ENCODE results near the gene MAPK8IP3. TPM values are rescaled to one million over a fixed set of nuclear protein-coding genes. Genes with fewer than 3 reads are reported as not detected.
A peak's percentile ranks its signal among the peaks of the same experiment; 100 is the strongest.

MAPK8IP3 gene
- total RNA-seq, 1 donor from 2014 or later = 63.0 TPM

- no peak overlapping the region for H3K4me3 ChIP-seq
- DNase-seq (peak; percentile 42), ATAC-seq (no peak)
- H3K36me3 ChIP-seq = peaks cover 45% of the 10 kb centered on the region
- H3K27me3 ChIP-seq (ENCODE audit: low read depth) = no peaks in the 10 kb centered on the region
- no peaks in the 10 kb centered on the region for H3K9me3 ChIP-seq
- TF ChIP-seq, protein P1, sequence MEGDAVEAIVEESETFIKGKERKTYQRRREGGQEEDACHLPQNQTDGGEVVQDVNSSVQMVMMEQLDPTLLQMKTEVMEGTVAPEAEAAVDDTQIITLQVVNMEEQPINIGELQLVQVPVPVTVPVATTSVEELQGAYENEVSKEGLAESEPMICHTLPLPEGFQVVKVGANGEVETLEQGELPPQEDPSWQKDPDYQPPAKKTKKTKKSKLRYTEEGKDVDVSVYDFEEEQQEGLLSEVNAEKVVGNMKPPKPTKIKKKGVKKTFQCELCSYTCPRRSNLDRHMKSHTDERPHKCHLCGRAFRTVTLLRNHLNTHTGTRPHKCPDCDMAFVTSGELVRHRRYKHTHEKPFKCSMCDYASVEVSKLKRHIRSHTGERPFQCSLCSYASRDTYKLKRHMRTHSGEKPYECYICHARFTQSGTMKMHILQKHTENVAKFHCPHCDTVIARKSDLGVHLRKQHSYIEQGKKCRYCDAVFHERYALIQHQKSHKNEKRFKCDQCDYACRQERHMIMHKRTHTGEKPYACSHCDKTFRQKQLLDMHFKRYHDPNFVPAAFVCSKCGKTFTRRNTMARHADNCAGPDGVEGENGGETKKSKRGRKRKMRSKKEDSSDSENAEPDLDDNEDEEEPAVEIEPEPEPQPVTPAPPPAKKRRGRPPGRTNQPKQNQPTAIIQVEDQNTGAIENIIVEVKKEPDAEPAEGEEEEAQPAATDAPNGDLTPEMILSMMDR (IDR thresholded peaks at IDR 0.05) = no peak
- H3K27ac ChIP-seq = no peak overlapping the region
- intact Hi-C loops (cut with DNase I) = no loop called here
- peaks cover 23% of the 10 kb centered on the region for H3K4me1 ChIP-seq
Observed at GRCh38 chr16:1787322-1788094, 81.5 kb downstream of the MAPK8IP3 start.

- H3K27ac ChIP-seq = no peak overlapping the region
- intact Hi-C loops (cut with DNase I) = no loop called here
- ATAC-seq (no peak), DNase-seq (no peak)
- TF ChIP-seq, protein P1 (IDR thresholded peaks at IDR 0.05) = no peak
- no peaks in the 10 kb centered on the region for H3K9me3 ChIP-seq
- no peaks in the 10 kb centered on the region for H3K27me3 ChIP-seq (ENCODE audit: low read depth)
- peaks cover 23% of the 10 kb centered on the region for H3K4me1 ChIP-seq
- H3K36me3 ChIP-seq = peaks cover 45% of the 10 kb centered on the region
- no peak overlapping the region for H3K4me3 ChIP-seq
Observed at GRCh38 chr16:1788095-1788707, 82.2 kb downstream of the MAPK8IP3 start.

DNA sequence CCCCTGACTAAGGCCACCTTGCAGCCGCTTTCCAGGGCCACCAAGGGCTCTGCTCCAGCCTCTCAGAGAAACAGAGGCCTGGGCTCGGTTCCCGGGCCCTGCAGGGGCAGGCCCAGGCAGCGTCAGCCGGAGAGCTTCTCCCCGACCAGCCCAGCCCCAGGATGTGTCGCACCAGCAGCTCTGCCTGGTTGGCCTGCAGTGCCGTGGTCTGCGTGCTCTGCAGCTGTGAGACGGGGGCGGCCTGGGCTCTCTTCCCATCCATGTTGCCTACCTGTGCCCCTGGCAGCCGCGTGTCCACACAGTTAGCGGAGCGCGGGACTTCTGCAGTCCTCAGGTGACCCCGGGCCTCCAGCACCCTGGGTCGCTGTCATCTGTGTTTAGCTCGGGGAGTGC lies 82.7 kb downstream of the MAPK8IP3 start:
- H3K27ac ChIP-seq = no peak overlapping the region
- H3K36me3 ChIP-seq = peaks cover 45% of the 10 kb centered on the region
- DNase-seq (peak; percentile 43), ATAC-seq (no peak)
- H3K4me3 ChIP-seq = no peak overlapping the region
- intact Hi-C loops (cut with DNase I) = no loop called here
- no peaks in the 10 kb centered on the region for H3K27me3 ChIP-seq (ENCODE audit: low read depth)
- H3K4me1 ChIP-seq = peaks cover 18% of the 10 kb centered on the region
- TF ChIP-seq, protein P1 (IDR thresholded peaks at IDR 0.05) = no peak
- no peaks in the 10 kb centered on the region for H3K9me3 ChIP-seq

GRCh38 chr16:1789643-1790045 lies 83.6 kb downstream of the MAPK8IP3 start:
- TF ChIP-seq, protein P1 (IDR thresholded peaks at IDR 0.05) = no peak
- DNase-seq (no peak), ATAC-seq (no peak)
- Histone ChIP-seq H3K4me1 (peaks cover 9% of the 10 kb centered on the region), H3K27ac (no peak overlapping the region), H3K36me3 (peaks cover 45% of the 10 kb centered on the region), H3K9me3 (no peaks in the 10 kb centered on the region), H3K4me3 (no peak overlapping the region), H3K27me3 (ENCODE audit: low read depth) (no peaks in the 10 kb centered on the region)
- intact Hi-C loops (cut with DNase I) = no loop called here

DNA sequence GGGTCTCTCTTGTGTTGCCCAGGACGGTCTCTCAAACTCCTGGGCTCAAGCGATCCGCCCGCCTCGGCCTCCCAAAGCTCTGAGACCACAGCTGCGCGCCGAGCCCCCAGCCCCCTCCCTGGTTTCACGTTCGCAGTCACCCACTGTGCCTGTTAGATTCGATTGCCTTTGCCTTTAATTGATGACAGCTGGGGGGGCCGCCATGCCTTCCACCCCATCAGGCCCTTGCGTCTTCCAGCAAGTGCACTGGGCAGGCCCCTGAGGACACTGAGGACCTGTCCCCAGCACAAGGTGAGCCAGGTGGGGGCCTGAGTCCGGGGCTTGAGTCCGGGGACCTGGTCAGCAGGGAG lies 84.2 kb downstream of the MAPK8IP3 start:
- Histone ChIP-seq H3K4me1 (peaks cover 3% of the 10 kb centered on the region), H3K27ac (no peak overlapping the region), H3K36me3 (peaks cover 45% of the 10 kb centered on the region), H3K4me3 (no peak overlapping the region), H3K27me3 (ENCODE audit: low read depth) (no peaks in the 10 kb centered on the region), H3K9me3 (no peaks in the 10 kb centered on the region)
- intact Hi-C loops (cut with DNase I) = no loop called here
- no peak for ATAC-seq
- TF ChIP-seq, protein P1 (IDR thresholded peaks at IDR 0.05) = no peak
- DNase-seq = no peak

Data from lower lobe of right lung (tissue), 2 donors.